Stimulated activated CD8-positive, alpha-beta memory T cell treated with anti-CD3 and anti-CD28 coated beads, Interleukin-4, amount 100 ng/mL, for 24 hours (primary cell): ENCODE measurements around the gene LILRA5.
"Not testable (repeated sequence)": the region's sequence is repeated elsewhere in the genome, so short reads cannot be mapped to it uniquely, and the experiment has no call there.

ENCODE experiments used
- DNase-seq: peaks from one replicate; pipeline ENCODE4 v3.0.0-alpha.2; 2020; ENCODE audit warnings: low read depth

LILRA5 gene

DNA sequence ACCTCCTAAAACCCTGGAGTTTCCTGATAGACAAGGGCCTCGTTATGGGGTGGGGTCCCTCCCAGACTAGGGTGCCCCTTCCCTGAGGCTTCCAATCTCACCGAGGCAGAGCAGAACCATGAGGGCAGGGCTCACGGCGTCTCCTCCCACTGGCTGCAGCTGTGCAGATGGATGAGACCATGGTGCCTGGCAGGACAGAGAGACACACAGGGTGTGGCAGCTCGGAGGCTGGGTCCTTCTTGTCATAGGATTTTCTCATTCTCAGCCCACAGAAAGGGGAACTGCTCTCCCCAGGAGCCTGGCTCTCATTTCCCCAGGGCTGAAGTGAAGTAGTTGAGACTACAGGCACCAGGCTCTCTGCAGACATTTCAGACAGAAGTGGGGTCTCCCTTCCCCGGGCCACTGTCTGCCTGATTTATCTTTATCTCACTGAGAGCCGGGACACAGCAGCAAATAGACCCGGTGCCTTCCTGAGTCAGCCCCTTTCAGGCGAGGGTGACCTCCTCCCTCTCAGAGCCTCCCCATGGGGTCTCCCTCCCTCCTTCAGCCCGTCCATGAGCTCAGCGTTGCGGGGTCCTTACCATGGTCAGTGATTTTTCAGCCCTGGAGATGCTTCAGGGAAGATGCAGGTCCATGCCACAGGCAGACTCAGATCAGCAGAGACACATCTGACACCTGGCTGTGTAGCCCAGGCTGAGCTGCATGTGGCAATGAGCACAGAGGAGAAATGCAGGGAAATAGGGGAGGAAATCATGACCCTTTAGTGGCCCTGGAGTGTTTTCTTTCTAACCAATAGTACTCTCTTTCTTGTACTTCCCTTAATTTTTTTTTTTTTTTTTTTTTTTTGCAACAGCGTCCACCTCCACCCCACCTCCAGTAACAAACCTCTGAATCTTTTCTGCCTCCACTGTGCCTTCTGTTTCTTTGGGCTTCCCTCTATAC is at the start of gene LILRA5:
Gene LILRA5 (minus strand): TSS at position 731 of the 942 bp plus-strand sequence. CDS start 147 bp downstream, at position 584.
- no peak for DNase-seq

DNA sequence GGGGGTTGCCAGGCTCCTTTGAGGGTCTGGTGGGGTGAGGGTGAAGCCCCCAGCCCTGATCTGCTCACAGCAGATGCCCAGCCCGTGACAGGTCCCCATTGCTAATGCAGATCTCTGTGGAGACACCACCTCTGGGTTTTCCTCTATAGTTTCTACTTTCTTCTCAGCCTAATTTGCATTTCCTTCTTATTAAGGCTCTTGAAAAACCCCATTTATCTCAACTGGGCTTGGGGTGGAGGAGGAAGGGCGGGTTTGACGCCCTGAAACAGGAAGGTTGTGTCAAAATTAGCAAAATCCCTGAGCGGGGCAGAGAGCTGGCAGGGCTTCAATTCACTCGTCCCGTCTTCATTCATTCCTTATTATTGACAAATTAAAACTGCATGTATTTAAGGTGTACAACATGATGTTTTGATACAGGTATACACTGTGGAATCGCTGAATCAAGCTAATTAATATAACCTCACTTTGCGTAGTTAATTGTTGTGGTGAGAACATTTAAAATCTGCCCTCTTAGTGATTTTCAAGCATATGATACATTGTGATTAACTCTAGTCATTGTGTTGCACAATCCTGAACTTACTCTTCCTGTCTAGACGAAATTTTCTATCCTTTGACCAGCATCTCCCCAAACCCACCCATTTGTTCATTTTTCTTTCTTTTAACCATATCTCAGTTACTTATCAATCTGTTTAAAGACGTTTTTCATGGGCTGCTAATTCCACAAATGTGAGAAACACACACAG is 48.9 kb upstream of the LILRA5 start:
- DNase-seq: not testable (repeated sequence)

DNA sequence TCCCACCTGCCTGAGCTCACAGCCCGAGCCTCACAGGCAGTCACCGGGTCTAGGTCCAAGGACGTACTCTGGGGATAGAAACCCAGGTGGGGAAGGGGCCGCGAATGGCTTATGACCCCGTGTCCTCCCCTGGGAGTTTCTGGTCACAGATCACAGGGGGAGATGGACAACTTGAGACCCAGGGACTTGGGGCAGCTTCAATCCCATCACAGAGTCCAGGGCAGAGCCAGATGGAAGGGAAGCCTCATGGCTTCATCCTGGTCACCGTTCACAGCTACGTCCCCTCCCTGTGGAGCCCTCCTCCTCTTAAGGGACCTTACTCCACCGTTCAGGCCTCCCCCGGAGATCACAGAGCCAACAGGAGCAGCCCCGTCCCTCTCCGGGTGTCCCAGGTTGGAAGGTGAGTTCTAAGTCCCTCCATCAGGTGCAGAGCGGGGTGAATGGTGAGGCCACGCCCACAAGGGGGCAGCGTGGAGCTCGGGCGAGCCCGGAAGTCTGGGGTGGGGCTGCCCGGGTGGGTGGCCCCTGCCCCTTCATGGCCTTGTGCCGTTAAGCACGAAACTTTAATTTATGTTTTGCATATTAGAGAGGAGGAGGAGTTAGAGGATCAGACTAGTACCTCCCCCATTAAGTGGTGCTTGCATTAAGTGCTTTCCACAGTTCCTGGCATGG is 46.3 kb upstream of the LILRA5 start:
- DNase-seq: peak; percentile 52

DNA sequence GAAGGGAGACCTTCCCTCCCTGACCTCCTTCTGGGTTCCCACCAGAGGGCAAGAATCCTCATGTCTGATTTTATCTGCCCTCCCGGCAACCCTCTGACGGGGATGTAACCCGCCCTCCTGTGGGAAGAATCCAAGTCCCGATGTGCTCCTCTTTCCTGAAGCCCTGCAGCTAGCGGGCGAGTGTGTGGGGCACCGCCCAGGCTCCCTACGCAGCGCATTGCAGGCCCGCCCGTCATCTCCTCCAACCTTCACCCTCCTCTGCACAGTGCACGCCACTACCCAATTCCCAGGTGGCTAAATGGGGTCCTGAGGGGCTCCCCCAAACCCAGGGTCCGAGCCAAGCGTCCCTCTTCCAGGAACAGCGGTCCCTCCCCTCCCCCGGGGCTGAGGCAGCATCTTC is 44.4 kb upstream of the LILRA5 start:
- no peak for DNase-seq

DNA sequence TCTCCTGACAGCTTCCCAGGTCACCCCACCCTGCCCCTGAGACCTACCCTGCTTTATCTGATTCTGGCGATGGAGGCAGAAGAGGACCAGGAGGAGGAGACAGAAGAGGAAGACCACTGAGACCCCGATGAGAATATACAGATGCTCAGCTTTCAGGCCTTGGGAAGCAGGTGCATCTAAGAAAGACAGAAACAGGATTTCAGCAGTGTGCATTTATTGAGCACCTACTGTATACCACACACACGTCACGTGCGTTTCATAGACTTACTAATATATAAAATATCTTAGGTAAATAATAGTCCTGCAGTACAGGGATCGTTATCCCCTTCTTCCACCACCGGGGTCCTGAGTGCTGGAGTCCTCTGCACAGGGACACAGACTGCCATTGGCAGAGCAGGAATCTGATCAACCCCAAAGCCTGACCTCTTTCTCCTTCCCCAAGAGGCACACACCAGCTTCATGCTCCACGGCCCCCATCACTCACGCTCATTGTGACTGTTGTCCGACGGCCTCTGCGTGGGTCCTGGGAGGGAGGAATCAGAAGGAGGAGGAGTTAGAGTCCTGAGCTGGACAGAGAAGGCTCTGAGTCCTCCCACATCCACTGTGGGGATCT is 43.6 kb upstream of the LILRA5 start:
- no peak for DNase-seq

DNA sequence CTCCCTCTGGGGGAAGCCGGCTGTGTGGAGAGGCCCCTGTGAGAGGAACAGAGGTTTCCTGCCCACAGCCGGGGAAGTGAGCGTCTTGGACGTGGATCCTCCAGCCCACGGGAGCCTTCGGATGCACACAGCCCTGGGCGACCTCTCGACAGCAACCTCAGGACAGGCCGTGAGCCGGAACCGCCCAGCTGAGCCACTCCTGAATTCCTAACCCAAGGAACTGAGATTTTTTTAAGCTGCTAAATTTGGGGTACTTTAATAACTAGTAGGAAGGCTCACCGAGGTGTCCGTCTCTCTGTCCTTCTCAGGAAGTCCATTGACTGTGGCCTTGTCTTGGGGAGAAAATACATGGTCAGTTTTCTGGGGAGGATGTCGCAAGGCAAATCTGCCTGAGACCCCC is 42.7 kb upstream of the LILRA5 start:
- DNase-seq: no peak

DNA sequence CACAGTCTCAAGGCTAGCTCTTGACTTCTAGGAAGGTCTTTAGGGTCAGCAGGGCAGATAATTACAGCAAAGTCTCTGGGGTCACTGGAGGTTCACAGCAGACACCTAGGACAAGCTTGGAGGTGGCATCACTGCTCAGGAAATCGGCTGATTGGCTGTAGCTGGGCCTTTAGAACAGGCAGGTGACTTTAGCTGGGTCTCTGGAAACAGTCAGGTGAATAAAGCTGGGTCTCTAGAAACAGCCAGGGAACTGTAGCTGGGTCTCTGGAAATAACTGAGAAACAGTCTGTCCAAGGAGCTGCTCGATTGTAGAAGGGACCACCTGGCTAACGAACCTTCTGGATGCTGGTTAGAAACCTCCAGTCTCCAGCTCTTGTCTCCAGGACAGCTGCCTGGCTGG is 41.8 kb upstream of the LILRA5 start:
- no peak for DNase-seq

DNA sequence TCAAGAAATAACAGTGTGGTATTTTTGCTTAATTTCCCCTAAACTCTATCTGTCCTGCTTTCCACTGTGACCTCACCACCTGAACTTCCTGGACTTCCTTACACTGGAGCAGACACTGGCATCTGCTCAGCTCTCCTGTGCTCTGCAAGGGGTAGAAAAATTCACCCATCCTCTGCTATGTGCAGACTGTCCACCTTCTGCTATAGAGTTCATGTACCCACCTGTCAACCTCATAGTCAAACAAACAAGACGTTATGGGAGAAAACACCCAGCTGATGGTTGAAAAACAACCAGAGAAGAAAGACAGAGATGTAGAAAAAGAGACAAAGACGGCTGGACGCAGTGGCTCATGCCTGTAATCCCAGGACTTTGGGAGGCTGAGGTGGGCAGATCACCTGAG is 39.6 kb upstream of the LILRA5 start:
- no peak for DNase-seq

DNA sequence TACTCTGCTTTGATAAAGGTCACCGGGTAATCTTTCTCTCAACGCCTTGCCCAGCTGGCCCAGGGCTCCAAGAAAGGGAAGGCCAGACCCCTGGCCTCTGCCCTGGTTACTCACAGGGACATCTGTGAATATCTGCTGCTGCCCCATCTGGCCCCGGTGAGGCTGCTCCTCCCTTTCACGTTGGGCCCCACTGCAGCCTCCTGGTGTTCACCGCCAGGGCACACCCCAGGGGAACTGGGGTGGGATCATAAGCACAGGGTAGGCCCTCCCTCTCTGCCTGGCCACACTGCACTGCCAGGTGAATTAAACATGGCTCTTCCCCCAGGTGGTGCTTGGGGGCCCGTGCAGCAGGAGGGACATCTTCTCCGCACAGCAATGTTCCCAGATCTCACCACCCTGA is 39.1 kb upstream of the LILRA5 start:
- DNase-seq: no peak

DNA sequence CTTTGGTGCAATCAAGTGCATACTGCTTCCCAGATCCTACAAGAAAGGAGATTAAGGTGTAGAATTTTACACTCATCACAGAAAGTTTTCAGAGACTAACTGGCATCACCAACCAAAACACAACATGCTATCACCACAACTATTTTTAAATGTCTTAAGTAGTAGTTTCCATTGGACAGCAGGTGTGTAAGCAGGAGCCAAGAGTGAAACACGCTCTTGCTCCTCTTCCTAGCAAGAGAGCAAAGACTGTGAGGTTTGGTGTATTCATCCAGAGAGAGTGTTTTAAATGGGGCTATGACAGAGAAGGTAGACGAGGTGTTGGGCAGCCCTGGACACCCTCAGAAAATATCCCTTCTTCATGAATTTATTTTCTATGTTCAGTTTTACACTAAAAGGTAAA is 38.5 kb upstream of the LILRA5 start:
- DNase-seq: no peak

DNA sequence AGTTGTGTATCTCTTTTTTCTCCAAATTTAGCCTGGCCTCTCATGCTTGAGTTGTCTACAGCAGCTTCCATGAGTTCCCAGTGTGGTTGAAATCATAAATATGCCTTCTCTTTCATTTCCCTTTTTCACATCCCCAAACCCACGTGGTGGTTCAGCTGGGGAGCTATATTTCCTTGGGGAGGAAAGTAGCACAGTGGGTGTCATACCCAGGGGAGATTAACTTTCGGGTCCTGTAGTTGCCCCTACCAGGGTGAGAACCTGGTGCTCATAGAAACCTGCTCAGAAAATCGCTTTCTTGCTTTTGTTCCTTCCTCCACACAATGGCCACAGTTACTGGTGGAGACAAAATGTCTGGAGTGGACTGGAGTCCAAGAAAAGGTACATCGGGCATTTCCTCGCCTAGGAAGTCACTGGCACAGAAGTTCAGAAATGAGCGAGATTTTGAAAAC is 33.0 kb upstream of the LILRA5 start:
- no peak for DNase-seq

DNA sequence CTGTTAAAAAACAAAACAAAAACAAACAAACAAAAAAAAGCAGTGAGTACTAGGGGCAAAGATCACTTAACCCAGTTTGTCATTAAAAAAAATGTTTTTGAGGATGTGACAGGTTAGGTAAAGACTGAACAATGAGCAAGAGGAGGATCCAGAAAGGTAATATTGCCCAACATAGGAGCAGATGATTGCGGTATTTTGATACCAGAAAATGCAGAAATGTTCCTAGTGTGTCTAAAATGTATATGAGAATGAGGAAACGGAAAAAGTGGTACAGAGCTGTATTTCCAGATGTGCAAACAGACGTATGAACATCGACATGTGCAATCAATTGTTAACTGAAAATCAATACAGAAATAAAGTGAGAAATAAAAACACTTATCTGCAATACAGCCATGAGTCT is 30.9 kb upstream of the LILRA5 start:
- DNase-seq: no peak

DNA sequence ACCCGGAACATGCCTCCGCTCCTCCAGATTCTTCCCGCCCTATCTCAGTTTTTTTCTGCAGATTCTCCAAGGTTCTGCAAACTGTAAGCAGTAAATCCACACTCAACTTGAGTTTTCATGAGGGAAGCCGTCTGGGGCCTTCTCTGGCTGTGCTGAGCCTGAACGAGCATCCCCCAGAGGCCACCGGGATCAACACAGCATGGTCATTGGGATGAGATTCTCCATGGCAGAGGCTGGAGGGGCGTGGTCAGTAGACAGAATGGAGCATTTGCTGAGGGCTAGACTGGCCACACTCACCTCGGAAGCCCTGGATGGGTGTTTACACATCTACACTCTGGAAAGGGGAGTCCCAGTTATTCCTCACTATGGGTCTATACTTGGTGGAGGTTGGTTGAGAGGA is 28.3 kb upstream of the LILRA5 start:
- DNase-seq: no peak

DNA sequence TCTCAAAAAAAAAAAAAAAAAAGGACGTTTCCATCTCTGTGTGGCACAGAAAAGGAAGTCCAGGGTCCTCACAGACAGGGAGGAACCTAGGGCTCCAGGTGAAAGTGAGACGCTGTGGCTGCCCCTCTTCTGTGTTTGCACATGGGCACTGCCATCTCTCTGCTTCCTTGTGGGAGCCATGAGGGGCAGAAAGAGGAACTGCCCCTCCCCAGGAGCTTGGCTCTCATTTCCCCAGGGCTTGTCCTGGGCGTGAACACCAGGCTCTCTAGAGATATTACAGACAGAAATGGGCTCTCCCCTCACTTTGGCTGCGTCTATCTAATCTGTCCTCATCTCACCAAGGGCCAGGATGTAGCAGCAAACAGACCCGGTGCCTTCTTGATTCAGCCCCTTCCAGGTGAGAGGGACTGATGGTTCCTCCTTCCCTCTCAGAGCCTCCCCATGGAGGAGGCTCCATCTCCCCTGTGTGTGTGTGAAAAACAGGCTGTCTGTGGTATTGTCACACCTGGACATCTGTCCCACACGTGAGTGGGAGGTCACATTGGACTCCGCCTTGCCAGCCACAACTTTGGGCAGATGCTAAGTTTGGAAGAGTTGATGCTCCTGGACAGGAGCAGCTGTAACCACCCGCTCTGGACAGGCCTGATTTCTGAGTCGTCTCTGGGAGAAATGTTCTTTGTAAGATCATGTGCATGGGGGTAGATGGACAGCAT is 26.8 kb upstream of the LILRA5 start:
- DNase-seq: no peak

DNA sequence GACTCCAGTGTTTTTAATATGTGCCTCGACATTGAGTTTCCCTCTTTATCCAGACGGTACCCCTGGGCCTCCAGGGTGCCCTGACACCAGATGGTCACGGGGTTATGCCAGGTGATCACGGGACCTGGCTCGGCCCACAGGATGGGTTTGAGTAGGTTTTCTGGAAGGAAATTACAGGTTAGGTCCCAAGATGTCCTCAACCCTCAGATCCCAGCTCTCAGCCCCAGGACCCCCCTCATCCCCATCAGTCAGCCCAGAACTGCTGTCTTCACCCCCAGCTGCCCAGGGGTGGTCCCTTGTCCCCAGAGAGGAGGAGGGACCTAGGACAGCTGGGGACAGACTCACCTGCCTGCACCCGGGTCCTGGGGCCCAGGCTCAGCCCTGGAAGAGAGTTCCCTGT is 25.6 kb upstream of the LILRA5 start:
- no peak for DNase-seq

DNA sequence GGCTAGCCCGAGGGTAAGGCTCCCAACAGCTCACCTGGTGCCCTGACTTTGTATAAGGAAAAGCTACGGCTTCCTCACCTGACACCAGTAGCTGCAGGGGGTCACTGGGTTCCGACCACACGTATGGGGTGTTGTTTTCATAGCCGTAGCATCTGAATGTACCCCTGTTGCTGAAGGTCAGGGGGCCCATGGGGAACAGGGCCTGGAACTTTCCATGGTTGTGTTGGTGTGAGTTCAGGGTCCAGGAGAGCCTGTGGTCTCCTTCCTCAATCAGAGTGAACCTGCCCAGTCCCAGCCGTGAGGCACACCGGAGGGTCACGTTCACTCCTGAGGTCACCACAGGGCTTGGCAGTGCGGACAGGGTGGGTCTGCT is 24.9 kb upstream of the LILRA5 start:
- DNase-seq: no peak

DNA sequence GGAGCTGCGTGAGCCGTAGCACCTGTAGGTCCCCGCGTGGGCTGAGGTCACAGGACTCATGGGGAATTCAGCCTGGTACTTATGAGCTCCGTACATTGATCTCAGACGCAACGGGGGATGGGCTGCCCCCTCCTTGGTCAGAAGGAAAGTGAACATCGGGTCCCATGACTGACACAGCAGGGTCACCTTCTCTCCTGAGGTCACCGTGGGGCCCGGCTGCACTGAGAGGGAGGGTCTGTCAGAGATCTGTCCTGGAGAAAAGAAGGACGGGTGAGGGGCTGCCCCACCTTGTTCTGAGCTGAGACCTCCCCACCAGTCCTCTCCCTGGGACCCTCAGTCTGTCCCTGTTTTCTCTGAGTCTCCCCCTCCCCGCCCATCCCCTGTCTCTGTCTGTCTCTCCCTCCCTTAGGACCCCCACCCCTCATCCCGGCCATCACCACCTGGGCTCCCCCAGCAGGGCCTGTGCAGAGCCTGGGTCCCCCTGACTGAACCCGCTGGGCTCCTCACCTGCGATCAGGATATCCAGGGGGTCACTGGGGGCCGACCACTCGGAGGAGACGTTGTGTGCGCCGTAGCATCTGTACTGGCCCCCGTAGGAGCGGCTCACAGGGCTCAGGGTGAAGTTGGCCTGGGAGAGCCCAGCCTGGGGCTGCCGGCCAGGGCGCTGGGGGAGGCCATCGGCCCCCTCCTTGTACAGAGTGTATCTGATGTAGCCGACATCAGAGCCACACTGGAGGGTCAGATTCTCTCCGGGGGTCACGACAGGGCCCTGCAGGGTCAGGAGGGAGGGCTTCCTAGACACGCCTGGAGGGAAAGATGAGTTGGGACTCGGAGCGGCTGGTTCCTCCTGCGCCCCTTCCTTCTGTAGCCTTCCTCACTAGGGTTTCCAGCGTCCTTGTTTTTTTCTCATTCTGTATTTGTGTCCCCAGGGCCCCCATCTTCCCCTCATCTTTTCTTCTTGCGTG is 24.2 kb upstream of the LILRA5 start:
- no peak for DNase-seq

DNA sequence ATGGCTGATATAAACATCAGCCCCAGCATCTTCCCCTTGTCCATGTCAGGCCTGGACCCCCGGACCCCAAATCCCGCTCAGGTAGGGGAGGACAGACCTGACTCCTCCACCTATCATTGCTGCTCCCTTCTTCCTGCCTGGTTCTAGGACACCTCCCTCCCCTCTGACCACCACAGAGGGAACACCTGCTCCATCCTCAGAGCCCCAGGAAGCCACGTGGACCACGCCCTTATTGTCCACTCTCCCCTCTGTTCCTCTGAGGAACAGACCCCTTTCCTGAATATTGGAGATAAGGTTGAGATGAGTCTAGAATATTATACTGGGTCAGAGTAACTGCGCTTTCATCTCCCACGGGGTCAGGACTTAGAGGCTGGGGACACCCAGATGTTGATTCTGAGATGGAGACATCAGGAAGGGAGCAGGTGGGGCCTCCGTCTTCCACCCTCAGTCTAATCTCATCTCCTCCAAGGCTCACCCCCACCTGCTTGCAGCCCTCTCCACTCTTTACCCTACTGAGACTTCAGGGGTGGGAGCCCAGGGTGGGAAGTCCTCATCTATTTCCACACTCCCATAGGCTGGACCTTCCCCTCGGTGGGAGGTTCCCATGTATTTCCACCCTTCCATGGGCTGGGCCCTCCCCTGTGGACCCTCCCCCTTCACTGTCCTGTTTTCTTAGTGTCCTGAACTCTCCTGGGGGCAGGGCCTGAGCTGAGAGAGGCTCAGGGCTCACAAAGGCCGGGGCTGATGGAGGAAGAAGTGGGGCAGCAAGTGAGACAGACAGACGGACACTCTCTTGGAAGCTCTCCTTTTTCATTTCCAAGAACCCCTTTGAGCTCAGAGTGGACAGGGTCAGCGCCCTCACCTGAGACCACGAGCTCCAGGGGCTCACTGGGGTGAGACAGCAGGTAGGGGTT is 23.3 kb upstream of the LILRA5 start:
- no peak for DNase-seq

DNA sequence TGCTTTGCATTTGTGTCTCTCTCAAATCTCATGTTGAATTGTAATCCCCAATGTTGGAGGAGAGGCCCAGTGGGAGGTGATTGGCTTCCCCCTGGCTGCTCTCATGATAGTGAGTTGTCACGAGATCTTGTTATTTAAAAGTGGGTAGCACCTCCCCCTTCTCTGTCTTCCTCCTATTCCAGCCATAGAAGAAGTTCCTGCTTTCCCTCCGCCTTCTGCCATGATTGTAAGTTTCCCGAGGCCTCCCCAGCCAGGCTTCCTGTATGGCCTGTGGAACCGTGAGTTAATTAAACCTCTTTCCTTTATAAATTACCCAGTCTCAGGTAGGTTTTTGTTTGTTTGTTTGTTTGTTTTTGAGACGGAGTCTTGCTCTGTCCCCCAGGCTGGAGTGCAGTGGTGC is 22.2 kb upstream of the LILRA5 start:
- no peak for DNase-seq
